GM12865 (cell line): ENCODE results near the gene PDE2A.

Experiments used
- DNase-seq: peaks from one replicate; pipeline ENCODE4 v3.0.0; 2010; ENCODE audit warnings: low read depth
- H3K4me3 ChIP-seq: 2 replicates; pipeline ENCODE4 v1.5.1; 2011; ENCODE audit warnings: mild to moderate bottlenecking, low read depth, low read length, control low read depth
- CTCF ChIP-seq: IDR thresholded peaks from 2 replicates; pipeline ENCODE4 v1.5.1; 2011; ENCODE audit warnings: low read length, control low read depth, low read depth, inconsistent platforms; ENCODE audit not compliant: insufficient read depth; ENCODE audit errors: missing control alignments

PDE2A gene

GRCh38 chr11:72633068-72633467 is 41.2 kb downstream of the PDE2A start:
- no peak for TF ChIP-seq CTCF
- no peak for DNase-seq

GRCh38 chr11:72631806-72632731 is 42.2 kb downstream of the PDE2A start:
- no peak overlapping the region for H3K4me3 ChIP-seq
- no peak for TF ChIP-seq CTCF
- DNase-seq: no peak

More at GRCh38 chr11:72633068-72633467, 41.2 kb downstream of the PDE2A start:
- no peak overlapping the region for H3K4me3 ChIP-seq

- no peak overlapping the region for H3K4me3 ChIP-seq
- no peak for TF ChIP-seq CTCF
Measured at GRCh38 chr11:72630104-72630852, 43.9 kb downstream of the PDE2A start.

GRCh38 chr11:72629266-72629665 is 45.0 kb downstream of the PDE2A start:
- no peak overlapping the region for H3K4me3 ChIP-seq
- DNase-seq: no peak
- no peak for TF ChIP-seq CTCF

More at GRCh38 chr11:72630104-72630852, 43.9 kb downstream of the PDE2A start:
- peak; percentile 13 for DNase-seq

GRCh38 chr11:72627594-72628281 is 46.5 kb downstream of the PDE2A start:
- no peak overlapping the region for H3K4me3 ChIP-seq
- DNase-seq: no peak
- TF ChIP-seq CTCF: no peak

GRCh38 chr11:72626414-72626936 is 47.7 kb downstream of the PDE2A start:
- no peak for TF ChIP-seq CTCF
- H3K4me3 ChIP-seq: no peak overlapping the region
- no peak for DNase-seq
